Activated CD8-positive, alpha-beta memory T cell treated with anti-CD3 and anti-CD28 coated beads, Interleukin-2, amount 50 U/mL, for 48 hours (primary cell): ENCODE results near the gene SCARF1.
"Not testable (repeated sequence)": the region's sequence is repeated elsewhere in the genome, so short reads cannot be mapped to it uniquely, and the experiment has no call there.

ENCODE experiments used
- DNase-seq: peaks from one replicate; pipeline ENCODE4 v3.0.0-alpha.2; 2020

Gene SCARF1

GRCh38 chr17:1645207-1646171 lies at the start of gene SCARF1:
TSS of gene SCARF1 (minus strand) at chr17:1645732. CDS start at chr17:1645697, 35 bp downstream.
- no peak for DNase-seq

- DNase-seq = no peak
These were observed 47.8 kb upstream of the SCARF1 start for GRCh38 chr17:1693339-1693738.

GRCh38 chr17:1690544-1691221 lies 45.2 kb upstream of the SCARF1 start:
- no peak for DNase-seq

GRCh38 chr17:1688405-1688804 lies 42.9 kb upstream of the SCARF1 start:
- not testable (repeated sequence) for DNase-seq

- no peak for DNase-seq
These were observed 40.6 kb upstream of the SCARF1 start for GRCh38 chr17:1686086-1686485.

GRCh38 chr17:1684378-1685189 lies 39.1 kb upstream of the SCARF1 start, which contains the start of gene PRPF8:
TSS of gene PRPF8 (minus strand) at chr17:1684867. CDS start at chr17:1684571, 296 bp downstream.
- DNase-seq = peak; percentile 97

GRCh38 chr17:1683459-1683858 lies 37.9 kb upstream of the SCARF1 start:
- no peak for DNase-seq

GRCh38 chr17:1676401-1676800 lies 30.9 kb upstream of the SCARF1 start:
- no peak for DNase-seq

- no peak for DNase-seq
These were observed 27.7 kb upstream of the SCARF1 start for GRCh38 chr17:1673041-1673785.

- DNase-seq = not testable (repeated sequence)
These were observed 18.4 kb upstream of the SCARF1 start for GRCh38 chr17:1663934-1664333.

GRCh38 chr17:1661045-1661444 lies 15.5 kb upstream of the SCARF1 start:
- DNase-seq = no peak

GRCh38 chr17:1658100-1658499 lies 12.6 kb upstream of the SCARF1 start:
- no peak for DNase-seq

- no peak for DNase-seq
These were observed 8.2 kb upstream of the SCARF1 start for GRCh38 chr17:1653735-1654134.

- DNase-seq = not testable (repeated sequence)
These were observed 7.3 kb upstream of the SCARF1 start for GRCh38 chr17:1652794-1653193.

GRCh38 chr17:1651559-1651844 lies 6.0 kb upstream of the SCARF1 start:
- no peak for DNase-seq

- DNase-seq = no peak
These were observed 5.4 kb upstream of the SCARF1 start for GRCh38 chr17:1650731-1651558.

GRCh38 chr17:1649844-1650501 lies 4.4 kb upstream of the SCARF1 start, which contains the start of gene RILP:
TSS of gene RILP (minus strand) at chr17:1649866. CDS start at chr17:1649804, 62 bp downstream.
- DNase-seq = no peak

- DNase-seq = peak; percentile 98
These were observed 3.7 kb upstream of the SCARF1 start for GRCh38 chr17:1648963-1649843.

GRCh38 chr17:1648173-1648962 lies 2.8 kb upstream of the SCARF1 start:
- peak; percentile 71 for DNase-seq
